HG02884 (cell line): ENCODE data around the gene GFRA1.

Experiments used
- ATAC-seq: cut with Tn5 transposase; IDR thresholded peaks from one replicate; pipeline ENCODE4 v1.9.1; 2021; ENCODE audit warnings: mild to moderate bottlenecking, moderate library complexity; ENCODE audit not compliant: unreplicated experiment

Gene GFRA1

GRCh38 chr10:116271593-116272439 lies 1.2 kb downstream of the GFRA1 start:
- ATAC-seq = no peak

GRCh38 chr10:116270771-116271592 lies 2.0 kb downstream of the GFRA1 start:
- no peak for ATAC-seq

GRCh38 chr10:116270126-116270770 lies 2.8 kb downstream of the GFRA1 start:
- no peak for ATAC-seq

- ATAC-seq = no peak
Measured at GRCh38 chr10:116269619-116270018, 3.4 kb downstream of the GFRA1 start.

- ATAC-seq = no peak
Measured at GRCh38 chr10:116268976-116269375, 4.0 kb downstream of the GFRA1 start.

GRCh38 chr10:116265686-116266085 lies 7.3 kb downstream of the GFRA1 start:
- no peak for ATAC-seq

GRCh38 chr10:116263870-116264655 lies 8.9 kb downstream of the GFRA1 start:
- ATAC-seq = no peak

- no peak for ATAC-seq
Measured at GRCh38 chr10:116262678-116263077, 10.3 kb downstream of the GFRA1 start.

- no peak for ATAC-seq
Measured at GRCh38 chr10:116260599-116260998, 12.4 kb downstream of the GFRA1 start.

GRCh38 chr10:116259638-116260037 lies 13.4 kb downstream of the GFRA1 start:
- no peak for ATAC-seq

- ATAC-seq = no peak
Measured at GRCh38 chr10:116257785-116258184, 15.2 kb downstream of the GFRA1 start.

- no peak for ATAC-seq
Measured at GRCh38 chr10:116256752-116257259, 16.2 kb downstream of the GFRA1 start.

- ATAC-seq = no peak
Measured at GRCh38 chr10:116255886-116256751, 16.9 kb downstream of the GFRA1 start.

GRCh38 chr10:116254422-116255155 lies 18.4 kb downstream of the GFRA1 start:
- no peak for ATAC-seq

- no peak for ATAC-seq
Measured at GRCh38 chr10:116253716-116254115, 19.3 kb downstream of the GFRA1 start.

- no peak for ATAC-seq
Measured at GRCh38 chr10:116251602-116252395, 21.2 kb downstream of the GFRA1 start.

- ATAC-seq = no peak
Measured at GRCh38 chr10:116247691-116248090, 25.3 kb downstream of the GFRA1 start.

- no peak for ATAC-seq
Measured at GRCh38 chr10:116246263-116246662, 26.7 kb downstream of the GFRA1 start.
